ENCODE measurements around the gene ZRANB1.

DNA sequence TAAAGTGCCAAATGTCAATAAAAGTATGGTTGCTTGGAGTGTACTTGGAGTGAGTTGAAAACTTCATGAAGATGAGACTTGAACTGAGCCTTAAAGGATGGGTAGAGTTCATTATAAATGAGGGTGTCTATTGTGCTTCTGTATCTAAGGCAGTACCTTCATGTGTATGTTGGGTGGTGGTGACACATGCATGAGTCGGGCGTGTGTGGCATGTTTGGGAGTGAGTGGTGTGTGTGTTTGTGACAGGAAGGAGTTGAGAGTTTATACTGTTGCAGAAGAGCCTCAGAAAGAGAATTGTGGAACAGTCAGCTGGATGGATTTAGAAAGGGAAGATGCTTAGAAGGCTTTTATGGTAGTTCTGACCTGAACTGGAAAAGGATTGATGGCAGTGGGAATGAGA is 6.0 kb upstream of the ZRANB1 start:
- TF ChIP-seq GATA2 (IDR thresholded peaks at IDR 0.05; ENCODE audit: low read depth, low read length) (no peak), GATA3 (IDR thresholded peaks at IDR 0.05; ENCODE audit: low read depth, low read length) (no peak)
